ENCODE results near the gene LRRC15.

Gene LRRC15

GRCh38 chr3:194395778-194396538 lies 26.4 kb upstream of the LRRC15 start:
- H3K4me3 ChIP-seq (ENCODE audit: low read depth, low read length): no peak overlapping the region
- no peak for TF ChIP-seq CTCF (IDR thresholded peaks at IDR 0.05; ENCODE audit: insufficient read depth, low read depth, low read length, missing control alignments)
- no peak for DNase-seq (ENCODE audit: low read depth)

DNA sequence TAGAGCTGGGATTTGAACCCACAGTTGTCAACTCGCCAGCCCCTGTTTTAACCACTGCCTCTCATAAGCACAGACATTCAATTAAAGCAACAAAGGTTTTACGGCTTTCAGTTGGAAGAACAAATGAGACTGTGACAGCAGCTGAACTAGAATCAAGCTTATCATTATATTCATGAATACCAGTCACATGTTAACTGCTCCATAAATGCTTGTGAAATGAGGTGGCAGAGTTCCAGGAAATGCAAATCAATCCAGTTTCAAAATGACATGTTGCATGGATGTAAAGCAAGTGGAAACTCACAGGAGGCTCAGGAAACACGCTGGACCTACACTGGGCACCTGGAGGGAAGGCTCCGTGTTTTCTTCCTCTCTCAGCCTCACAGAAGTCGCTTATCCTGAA lies 25.7 kb upstream of the LRRC15 start:
- no peak for DNase-seq (ENCODE audit: low read depth)
- H3K4me3 ChIP-seq (ENCODE audit: low read depth, low read length): no peak overlapping the region
- TF ChIP-seq CTCF (IDR thresholded peaks at IDR 0.05; ENCODE audit: insufficient read depth, low read depth, low read length, missing control alignments): no peak

DNA sequence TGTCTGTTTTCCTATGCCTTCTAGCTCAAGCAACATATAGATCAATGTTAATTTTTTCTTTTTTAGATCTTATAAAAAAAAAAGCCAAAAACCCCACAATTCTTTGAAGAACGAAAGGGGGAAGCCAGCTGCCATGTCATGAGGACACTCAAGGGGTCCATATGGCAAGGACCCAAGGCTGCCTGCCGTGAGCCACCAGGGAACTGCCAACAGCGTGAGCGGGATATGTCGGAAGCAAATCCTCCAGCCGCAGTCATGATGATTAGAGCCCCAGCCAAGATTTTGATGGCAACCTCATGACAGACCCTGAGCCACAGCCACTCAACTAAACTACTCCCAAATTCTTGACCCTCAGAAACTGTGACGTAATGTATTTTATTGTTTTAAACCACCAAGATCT lies 23.0 kb upstream of the LRRC15 start:
- no peak for DNase-seq (ENCODE audit: low read depth)
- no peak overlapping the region for H3K4me3 ChIP-seq (ENCODE audit: low read depth, low read length)
- no peak for TF ChIP-seq CTCF (IDR thresholded peaks at IDR 0.05; ENCODE audit: insufficient read depth, low read depth, low read length, missing control alignments)

DNA sequence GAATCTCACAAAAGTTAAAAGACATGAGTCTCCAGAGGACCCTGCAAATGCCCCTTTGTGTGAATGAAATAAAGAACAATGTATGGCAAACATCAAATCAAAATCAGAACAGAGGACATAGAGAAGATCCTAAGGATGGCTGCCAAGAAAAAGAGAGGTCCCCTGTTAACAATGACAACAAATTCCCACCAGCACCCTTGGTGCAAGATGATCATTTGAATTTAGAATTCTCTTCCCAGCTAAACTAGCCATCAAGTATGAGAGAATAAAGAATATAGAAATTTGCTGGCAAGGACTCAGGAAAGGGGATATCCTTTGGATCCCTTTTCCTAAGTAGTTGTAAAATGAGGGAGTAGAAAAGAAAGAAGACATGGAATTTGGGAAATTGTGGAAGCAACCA lies 21.3 kb upstream of the LRRC15 start:
- DNase-seq (ENCODE audit: low read depth): no peak
- no peak overlapping the region for H3K4me3 ChIP-seq (ENCODE audit: low read depth, low read length)
- no peak for TF ChIP-seq CTCF (IDR thresholded peaks at IDR 0.05; ENCODE audit: insufficient read depth, low read depth, low read length, missing control alignments)

- no peak for TF ChIP-seq CTCF (IDR thresholded peaks at IDR 0.05; ENCODE audit: insufficient read depth, low read depth, low read length, missing control alignments)
Observed at GRCh38 chr3:194389269-194389668, 19.7 kb upstream of the LRRC15 start.

GRCh38 chr3:194387926-194388418 lies 18.4 kb upstream of the LRRC15 start:
- H3K4me3 ChIP-seq (ENCODE audit: low read depth, low read length): no peak overlapping the region
- no peak for TF ChIP-seq CTCF (IDR thresholded peaks at IDR 0.05; ENCODE audit: insufficient read depth, low read depth, low read length, missing control alignments)
- no peak for DNase-seq (ENCODE audit: low read depth)

More at GRCh38 chr3:194389269-194389668, 19.7 kb upstream of the LRRC15 start:
- no peak overlapping the region for H3K4me3 ChIP-seq (ENCODE audit: low read depth, low read length)
- DNase-seq (ENCODE audit: low read depth): no peak

DNA sequence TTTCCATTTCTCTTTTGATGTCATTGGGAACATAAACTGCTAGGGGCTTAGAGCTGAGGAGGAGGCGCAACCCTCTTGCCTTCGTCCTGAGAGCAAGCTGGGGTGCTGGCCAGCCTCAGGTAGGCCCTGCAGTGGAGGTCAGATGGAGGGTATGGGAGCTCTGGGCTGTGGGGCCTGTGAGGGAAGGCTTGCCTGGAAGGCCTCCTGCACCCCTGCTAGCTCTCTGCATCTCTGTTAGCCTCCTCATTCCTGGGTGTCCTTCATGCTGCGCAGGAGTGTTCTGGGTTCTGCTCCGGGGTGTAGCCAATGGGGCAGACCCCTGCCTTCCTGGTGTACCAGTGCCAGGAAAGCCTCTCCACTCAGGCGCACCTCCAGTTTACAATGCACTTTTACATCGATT lies 17.7 kb upstream of the LRRC15 start:
- DNase-seq (ENCODE audit: low read depth): no peak
- TF ChIP-seq CTCF (IDR thresholded peaks at IDR 0.05; ENCODE audit: insufficient read depth, low read depth, low read length, missing control alignments): no peak
- no peak overlapping the region for H3K4me3 ChIP-seq (ENCODE audit: low read depth, low read length)
